OCI-LY3 (cell line): ENCODE results near the gene C13orf46.

Experiments used
- H2AFZ ChIP-seq: fragments of 200-600, 300-600 bp; shearing (Covaris generic); 2 replicates; pipeline ENCODE4 v1.6.0; 2014; ENCODE audit warnings: antibody characterized with exemption, low read depth, low read length
- H3K27ac ChIP-seq: fragments of 200-600, 300-600 bp; sonication (generic); 2 replicates; pipeline ENCODE4 v1.5.1; 2014; ENCODE audit warnings: mild to moderate bottlenecking, low read length, moderate library complexity, mixed read lengths
- H3K27me3 ChIP-seq: fragments of 200-600, 300-600 bp; sonication (generic); 2 replicates; pipeline ENCODE4 v1.6.1; 2014; ENCODE audit warnings: low read depth, low read length, mixed read lengths
- H3K36me3 ChIP-seq: fragments of 200-600, 300-600 bp; sonication (generic); replicated peaks from 2 replicates; pipeline ENCODE3; 2014; ENCODE audit warnings: low read depth, low read length, mixed read lengths
- H3K4me1 ChIP-seq: fragments of 300-600, 200-600 bp; sonication (generic); 2 replicates; pipeline ENCODE4 v1.6.1; 2014; ENCODE audit warnings: low read length, mixed read lengths
- H3K4me2 ChIP-seq: fragments of 200-600, 300-600 bp; sonication (generic); 2 replicates; pipeline ENCODE4 v1.6.1; 2014; ENCODE audit warnings: low read length, mixed read lengths
- H3K4me3 ChIP-seq: fragments of 300-600, 200-600 bp; sonication (generic); 2 replicates; pipeline ENCODE4 v1.5.1; 2014; ENCODE audit warnings: antibody characterized with exemption, mild to moderate bottlenecking, low read length, moderate library complexity
- H3K79me2 ChIP-seq: fragments of 300-600, 200-600 bp; shearing (Covaris generic); 2 replicates; pipeline ENCODE4 v1.6.1; 2014; ENCODE audit warnings: mild to moderate bottlenecking, low read length, mixed read lengths
- H3K9ac ChIP-seq: fragments of 300-600, 200-600 bp; shearing (Covaris generic); 2 replicates; pipeline ENCODE4 v1.6.0; 2014; ENCODE audit warnings: mild to moderate bottlenecking, low read length, moderate library complexity
- H3K9me3 ChIP-seq: fragments of 200-600, 300-600 bp; shearing (Covaris generic); 2 replicates; pipeline ENCODE4 v1.6.1; 2014; ENCODE audit warnings: low read length, mixed read lengths; ENCODE audit not compliant: insufficient read depth
- H4K20me1 ChIP-seq: fragments of 200-600, 300-600 bp; sonication (generic); 2 replicates; pipeline ENCODE4 v1.6.1; 2016; ENCODE audit warnings: low read length, mixed read lengths; ENCODE audit not compliant: insufficient read depth
- EZH2phosphoT487 ChIP-seq: fragments of 200-600 bp; shearing (Covaris generic); IDR thresholded peaks from 2 replicates; pipeline ENCODE4 v1.6.1; 2018; ENCODE audit warnings: antibody characterized with exemption, mixed run types, low read depth
- TF ChIP-seq, protein P1 (sequence below): fragments of 200-600, 300-600 bp; sonication (generic); IDR thresholded peaks from 2 replicates; pipeline ENCODE4 v1.5.1; 2014; ENCODE audit warnings: antibody characterized with exemption, low read length, low read depth

C13orf46 gene

DNA sequence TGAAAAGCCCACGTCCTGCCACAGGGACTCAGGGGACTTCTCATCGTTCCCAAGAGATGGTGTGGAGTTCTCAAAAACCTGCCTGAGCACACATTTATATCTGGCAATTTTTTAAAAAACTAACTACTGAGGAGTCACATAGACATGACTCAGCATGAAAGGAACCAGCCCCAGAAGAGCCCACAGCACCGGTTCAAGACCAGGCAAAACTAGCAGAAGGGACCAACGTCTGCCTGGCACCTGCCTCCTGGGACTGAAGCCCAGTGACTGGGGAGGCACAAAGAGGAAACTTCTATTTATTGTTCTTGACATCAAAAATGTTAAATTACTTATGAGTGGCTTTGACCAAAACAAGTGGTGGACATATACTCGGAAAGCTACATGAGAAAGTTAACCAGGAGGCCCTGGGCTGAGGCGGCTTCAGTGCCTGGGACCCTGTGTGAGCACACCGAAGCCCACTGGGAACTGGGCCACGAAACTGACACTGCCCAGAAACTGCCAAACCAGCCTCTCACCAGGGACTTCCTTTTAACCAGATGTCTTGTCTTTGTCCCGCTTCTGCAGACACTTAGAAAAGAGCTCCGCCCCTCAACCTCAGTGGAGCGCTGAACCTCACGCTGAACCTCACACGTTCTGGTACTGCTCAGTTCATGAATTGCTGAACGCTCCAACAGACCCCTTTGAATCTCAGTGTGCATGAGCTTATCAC is 25.7 kb downstream of the C13orf46 start:
- no peaks in the 10 kb centered on the region for H3K9me3 ChIP-seq
- no peak overlapping the region for H3K27ac ChIP-seq
- no peak overlapping the region for H2AFZ ChIP-seq
- no peaks in the 10 kb centered on the region for H3K79me2 ChIP-seq
- H4K20me1 ChIP-seq: no peaks in the 10 kb centered on the region
- no peaks in the 10 kb centered on the region for H3K27me3 ChIP-seq
- TF ChIP-seq EZH2phosphoT487: no peak
- TF ChIP-seq, protein P1, sequence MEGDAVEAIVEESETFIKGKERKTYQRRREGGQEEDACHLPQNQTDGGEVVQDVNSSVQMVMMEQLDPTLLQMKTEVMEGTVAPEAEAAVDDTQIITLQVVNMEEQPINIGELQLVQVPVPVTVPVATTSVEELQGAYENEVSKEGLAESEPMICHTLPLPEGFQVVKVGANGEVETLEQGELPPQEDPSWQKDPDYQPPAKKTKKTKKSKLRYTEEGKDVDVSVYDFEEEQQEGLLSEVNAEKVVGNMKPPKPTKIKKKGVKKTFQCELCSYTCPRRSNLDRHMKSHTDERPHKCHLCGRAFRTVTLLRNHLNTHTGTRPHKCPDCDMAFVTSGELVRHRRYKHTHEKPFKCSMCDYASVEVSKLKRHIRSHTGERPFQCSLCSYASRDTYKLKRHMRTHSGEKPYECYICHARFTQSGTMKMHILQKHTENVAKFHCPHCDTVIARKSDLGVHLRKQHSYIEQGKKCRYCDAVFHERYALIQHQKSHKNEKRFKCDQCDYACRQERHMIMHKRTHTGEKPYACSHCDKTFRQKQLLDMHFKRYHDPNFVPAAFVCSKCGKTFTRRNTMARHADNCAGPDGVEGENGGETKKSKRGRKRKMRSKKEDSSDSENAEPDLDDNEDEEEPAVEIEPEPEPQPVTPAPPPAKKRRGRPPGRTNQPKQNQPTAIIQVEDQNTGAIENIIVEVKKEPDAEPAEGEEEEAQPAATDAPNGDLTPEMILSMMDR: no peak
- no peak overlapping the region for H3K4me2 ChIP-seq
- no peak overlapping the region for H3K9ac ChIP-seq
- no peak overlapping the region for H3K4me3 ChIP-seq
- H3K4me1 ChIP-seq: no peaks in the 10 kb centered on the region
- H3K36me3 ChIP-seq: no peaks in the 10 kb centered on the region

DNA sequence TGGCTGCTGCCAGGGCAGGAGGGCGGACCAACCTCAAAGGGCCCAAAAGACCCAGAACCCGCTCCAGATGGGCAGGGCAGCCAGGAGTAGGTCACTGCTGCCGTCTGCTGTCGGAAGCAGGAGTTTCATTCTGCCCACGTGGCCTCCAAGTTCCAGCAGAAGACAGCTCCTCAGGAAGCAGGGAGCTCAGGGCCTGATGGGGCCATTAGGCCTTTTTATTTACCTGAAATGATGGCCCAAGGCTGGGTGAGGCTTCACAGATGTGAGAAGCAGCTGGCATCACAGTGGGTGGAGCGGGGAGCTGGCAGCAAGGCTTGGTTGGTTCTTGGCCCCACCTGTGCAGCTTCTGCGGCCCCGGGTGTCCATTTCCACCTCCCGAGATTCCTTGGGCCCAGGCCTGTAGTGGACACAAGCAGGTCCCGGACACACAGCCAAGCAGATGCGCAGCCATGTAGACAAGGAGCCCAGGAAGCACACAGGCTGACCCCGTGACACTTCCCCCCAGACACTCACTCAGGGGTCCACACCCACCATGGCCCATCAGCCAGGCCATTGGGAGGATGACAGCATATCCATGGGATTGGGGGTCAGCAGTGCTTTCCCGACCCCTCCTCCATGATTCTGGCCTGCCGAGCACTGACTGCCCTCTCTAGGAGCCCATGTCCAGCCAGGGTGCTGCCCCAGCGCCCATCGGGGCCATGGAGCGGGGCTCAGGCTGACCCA is 26.4 kb downstream of the C13orf46 start:
- H3K9ac ChIP-seq: no peak overlapping the region

DNA sequence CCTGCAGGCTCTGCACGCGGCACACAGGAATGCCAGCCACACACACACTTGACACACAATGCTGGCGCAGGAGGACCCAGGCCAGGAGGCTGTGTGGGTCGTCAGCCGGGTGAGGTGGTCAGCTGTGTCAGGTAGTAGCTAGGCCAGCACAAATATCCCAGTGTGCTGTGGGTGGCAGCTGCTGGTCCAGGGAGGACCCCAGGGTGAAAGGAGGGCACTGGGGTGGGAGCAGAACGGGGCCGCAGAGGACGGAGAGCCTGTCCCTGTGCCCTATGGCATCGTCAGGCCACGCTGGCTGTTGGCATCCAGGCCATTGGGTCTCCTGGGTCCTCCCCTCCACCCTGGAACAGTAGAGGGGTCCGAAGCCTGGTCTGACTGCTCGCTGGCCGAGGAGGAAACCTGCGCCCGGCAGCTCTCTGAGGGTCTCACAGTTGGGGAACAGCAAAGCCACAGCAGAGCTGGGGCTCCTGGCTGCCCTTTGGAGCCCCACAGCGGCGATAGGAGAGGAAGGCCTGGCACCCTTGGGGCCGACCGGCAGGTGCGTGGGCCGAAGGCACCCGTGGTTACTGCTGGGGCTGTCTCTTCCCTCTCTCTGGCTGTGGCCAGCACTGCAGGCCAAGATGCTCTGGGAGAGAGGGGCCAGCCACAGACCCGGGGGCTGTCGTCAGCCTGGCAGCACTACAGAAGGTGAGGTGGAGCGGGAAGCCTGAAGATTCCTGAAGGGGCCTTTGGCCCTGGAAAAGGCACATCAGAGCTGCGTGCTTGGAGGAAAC is 27.3 kb downstream of the C13orf46 start:
- Histone ChIP-seq H3K79me2 (no peaks in the 10 kb centered on the region), H3K4me2 (no peak overlapping the region), H3K27me3 (no peaks in the 10 kb centered on the region), H3K9me3 (no peaks in the 10 kb centered on the region), H3K9ac (no peak overlapping the region), H3K27ac (no peak overlapping the region), H2AFZ (no peak overlapping the region), H4K20me1 (no peaks in the 10 kb centered on the region), H3K4me1 (no peaks in the 10 kb centered on the region), H3K36me3 (no peaks in the 10 kb centered on the region), H3K4me3 (no peak overlapping the region)
- no peak for TF ChIP-seq EZH2phosphoT487
- TF ChIP-seq, protein P1: no peak

More for the DNA sequence above, 26.4 kb downstream of the C13orf46 start:
- Histone ChIP-seq H3K9me3 (no peaks in the 10 kb centered on the region), H3K27me3 (no peaks in the 10 kb centered on the region), H2AFZ (no peak overlapping the region), H3K27ac (no peak overlapping the region), H3K79me2 (no peaks in the 10 kb centered on the region), H3K4me2 (no peak overlapping the region), H3K4me1 (no peaks in the 10 kb centered on the region), H4K20me1 (no peaks in the 10 kb centered on the region), H3K4me3 (no peak overlapping the region), H3K36me3 (no peaks in the 10 kb centered on the region)
- no peak for TF ChIP-seq EZH2phosphoT487
- TF ChIP-seq, protein P1: no peak

DNA sequence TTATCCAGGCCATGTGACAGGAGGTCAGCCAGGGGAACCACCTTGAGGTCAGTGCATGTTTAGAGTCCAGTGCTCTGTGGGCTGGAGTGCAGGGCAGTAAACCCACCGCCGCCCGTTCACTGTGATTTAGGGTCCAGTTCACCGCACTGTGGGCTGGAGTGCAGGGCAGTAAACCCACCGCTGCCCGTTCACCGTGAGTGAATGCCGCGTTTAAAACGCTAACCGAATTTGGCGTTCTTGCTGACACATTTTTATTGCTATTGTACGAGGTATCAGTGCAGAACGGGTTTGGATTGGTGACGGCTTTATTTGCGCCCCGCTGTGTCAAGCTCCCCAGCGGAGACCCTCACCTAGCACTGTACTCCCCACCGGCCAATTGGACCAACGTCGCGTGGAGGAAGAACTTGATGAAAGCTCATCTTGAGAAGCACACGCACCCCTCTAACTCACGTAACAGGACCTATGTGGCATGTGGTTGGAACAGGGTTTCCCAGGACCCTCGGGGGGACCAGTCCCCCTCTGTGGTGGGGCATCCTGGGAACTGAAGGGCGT is 27.9 kb downstream of the C13orf46 start:
- no peak overlapping the region for H3K27ac ChIP-seq
- H3K9ac ChIP-seq: no peak overlapping the region
- no peaks in the 10 kb centered on the region for H3K9me3 ChIP-seq
- H3K36me3 ChIP-seq: no peaks in the 10 kb centered on the region
- TF ChIP-seq, protein P1: no peak
- no peak for TF ChIP-seq EZH2phosphoT487
- H4K20me1 ChIP-seq: no peaks in the 10 kb centered on the region
- H2AFZ ChIP-seq: no peak overlapping the region
- H3K79me2 ChIP-seq: no peaks in the 10 kb centered on the region
- H3K4me3 ChIP-seq: no peak overlapping the region
- no peaks in the 10 kb centered on the region for H3K4me1 ChIP-seq
- H3K4me2 ChIP-seq: no peak overlapping the region
- no peaks in the 10 kb centered on the region for H3K27me3 ChIP-seq
